ENCODE results near the gene NFIX.
A peak's percentile ranks its signal among the peaks of the same experiment; 100 is the strongest.

The NFIX gene

DNA sequence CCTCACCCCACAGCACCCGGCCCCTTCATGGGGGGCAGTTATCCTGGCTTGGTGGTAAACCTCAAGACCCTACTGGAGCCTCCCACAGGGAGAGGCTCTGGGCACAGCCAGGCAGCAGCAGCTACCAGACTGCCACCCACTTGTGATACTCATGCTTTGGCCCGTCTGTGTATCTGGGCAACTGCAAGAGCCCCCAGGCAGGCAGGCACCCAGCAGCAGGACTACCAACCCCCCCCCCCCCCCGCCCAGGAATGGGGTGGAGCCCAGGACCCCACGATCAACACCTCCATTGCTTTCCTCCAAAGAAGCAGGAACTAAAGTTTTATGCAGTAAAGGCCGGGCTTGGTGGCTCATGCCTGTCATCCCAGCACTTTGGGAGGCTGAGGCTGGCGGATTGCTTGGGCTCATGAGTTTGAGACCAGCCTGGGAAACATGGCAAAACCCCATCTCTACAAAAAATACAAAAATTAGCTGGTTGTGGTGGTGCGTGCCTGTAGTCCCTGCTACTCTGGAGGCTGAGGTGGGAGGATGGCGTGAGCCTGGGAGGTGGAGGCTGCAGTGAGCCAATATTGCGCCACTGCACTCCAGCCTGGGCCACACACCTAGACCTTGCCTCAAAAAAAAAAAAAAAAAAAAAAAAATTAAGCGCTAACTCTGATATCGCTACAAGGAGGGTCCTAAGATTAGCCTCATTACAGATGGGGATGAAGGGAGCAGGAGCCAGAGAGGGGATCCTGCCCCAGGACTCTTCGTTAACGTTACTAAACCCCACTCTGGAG is 108.5 kb downstream of the NFIX start:
- Histone ChIP-seq H3K36me3 (replicated peaks; ENCODE audit: low read depth, low read length) (peaks cover 21% of the 10 kb centered on the region), H2AFZ (ENCODE audit: low read depth, low read length) (no peak overlapping the region; the same call in 1 of the 2 replicates), H3K27ac (ENCODE audit: low read length) (peak overlapping the region; percentile 99), H3K4me3 (ENCODE audit: low read length) (peak overlapping the region; percentile 90), H3K27me3 (ENCODE audit: low read depth, low read length) (no peaks in the 10 kb centered on the region), H3K4me1 (ENCODE audit: low read length) (peaks cover 50% of the 10 kb centered on the region), H3K9me3 (ENCODE audit: insufficient read depth, low read length) (no peaks in the 10 kb centered on the region), H3K4me2 (ENCODE audit: low read length) (peak overlapping the region; percentile 100), H4K20me1 (ENCODE audit: insufficient read depth, low read length) (peaks cover 5% of the 10 kb centered on the region; the same call in 1 of the 2 replicates), H3K9ac (ENCODE audit: low read length) (peak overlapping the region; percentile 92), H3K79me2 (ENCODE audit: low read length) (peaks cover 15% of the 10 kb centered on the region)
- TF ChIP-seq EZH2phosphoT487 (IDR thresholded peaks at IDR 0.05; ENCODE audit: low read depth), result no peak
- TF ChIP-seq, protein P1, sequence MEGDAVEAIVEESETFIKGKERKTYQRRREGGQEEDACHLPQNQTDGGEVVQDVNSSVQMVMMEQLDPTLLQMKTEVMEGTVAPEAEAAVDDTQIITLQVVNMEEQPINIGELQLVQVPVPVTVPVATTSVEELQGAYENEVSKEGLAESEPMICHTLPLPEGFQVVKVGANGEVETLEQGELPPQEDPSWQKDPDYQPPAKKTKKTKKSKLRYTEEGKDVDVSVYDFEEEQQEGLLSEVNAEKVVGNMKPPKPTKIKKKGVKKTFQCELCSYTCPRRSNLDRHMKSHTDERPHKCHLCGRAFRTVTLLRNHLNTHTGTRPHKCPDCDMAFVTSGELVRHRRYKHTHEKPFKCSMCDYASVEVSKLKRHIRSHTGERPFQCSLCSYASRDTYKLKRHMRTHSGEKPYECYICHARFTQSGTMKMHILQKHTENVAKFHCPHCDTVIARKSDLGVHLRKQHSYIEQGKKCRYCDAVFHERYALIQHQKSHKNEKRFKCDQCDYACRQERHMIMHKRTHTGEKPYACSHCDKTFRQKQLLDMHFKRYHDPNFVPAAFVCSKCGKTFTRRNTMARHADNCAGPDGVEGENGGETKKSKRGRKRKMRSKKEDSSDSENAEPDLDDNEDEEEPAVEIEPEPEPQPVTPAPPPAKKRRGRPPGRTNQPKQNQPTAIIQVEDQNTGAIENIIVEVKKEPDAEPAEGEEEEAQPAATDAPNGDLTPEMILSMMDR (IDR thresholded peaks at IDR 0.05; ENCODE audit: low read depth, low read length), result no peak

DNA sequence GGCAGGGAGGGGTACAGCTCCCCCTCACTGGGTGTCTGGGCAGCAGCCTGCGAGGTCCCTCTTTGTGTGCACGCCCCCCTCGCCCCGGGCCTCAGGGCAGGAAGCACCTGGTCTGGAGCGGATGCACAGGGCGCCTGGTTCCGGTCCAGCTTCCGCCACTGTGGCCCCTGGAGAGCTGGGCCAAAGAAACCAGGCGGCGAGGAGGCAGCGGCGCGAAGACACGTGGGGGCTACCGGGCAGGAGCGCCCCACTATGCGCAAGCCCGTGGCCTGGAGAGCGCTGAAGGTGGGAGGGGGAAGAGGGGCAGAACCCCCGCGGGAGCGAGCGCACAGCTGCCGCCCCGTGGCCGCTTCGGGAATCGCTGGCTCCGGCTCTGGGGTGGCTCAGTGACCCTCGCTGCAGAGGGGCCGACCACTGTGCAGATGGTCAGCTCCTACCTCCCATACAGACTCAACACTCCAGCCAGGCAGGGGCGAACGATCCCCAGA is 109.1 kb downstream of the NFIX start:
- Histone ChIP-seq H3K9ac (ENCODE audit: low read length) (peak overlapping the region; percentile 69), H3K36me3 (replicated peaks; ENCODE audit: low read depth, low read length) (peaks cover 18% of the 10 kb centered on the region), H3K27me3 (ENCODE audit: low read depth, low read length) (no peaks in the 10 kb centered on the region), H3K27ac (ENCODE audit: low read length) (peak overlapping the region; percentile 99), H3K4me2 (ENCODE audit: low read length) (peak overlapping the region; percentile 100), H2AFZ (ENCODE audit: low read depth, low read length) (peak overlapping the region; percentile 72), H4K20me1 (ENCODE audit: insufficient read depth, low read length) (peaks cover 5% of the 10 kb centered on the region; the same call in 1 of the 2 replicates), H3K4me3 (ENCODE audit: low read length) (peak overlapping the region; percentile 76), H3K9me3 (ENCODE audit: insufficient read depth, low read length) (no peaks in the 10 kb centered on the region), H3K79me2 (ENCODE audit: low read length) (peaks cover 15% of the 10 kb centered on the region), H3K4me1 (ENCODE audit: low read length) (peaks cover 50% of the 10 kb centered on the region)
- TF ChIP-seq, protein P1 (IDR thresholded peaks at IDR 0.05; ENCODE audit: low read depth, low read length), result peak; percentile 91
- TF ChIP-seq EZH2phosphoT487 (IDR thresholded peaks at IDR 0.05; ENCODE audit: low read depth), result no peak

DNA sequence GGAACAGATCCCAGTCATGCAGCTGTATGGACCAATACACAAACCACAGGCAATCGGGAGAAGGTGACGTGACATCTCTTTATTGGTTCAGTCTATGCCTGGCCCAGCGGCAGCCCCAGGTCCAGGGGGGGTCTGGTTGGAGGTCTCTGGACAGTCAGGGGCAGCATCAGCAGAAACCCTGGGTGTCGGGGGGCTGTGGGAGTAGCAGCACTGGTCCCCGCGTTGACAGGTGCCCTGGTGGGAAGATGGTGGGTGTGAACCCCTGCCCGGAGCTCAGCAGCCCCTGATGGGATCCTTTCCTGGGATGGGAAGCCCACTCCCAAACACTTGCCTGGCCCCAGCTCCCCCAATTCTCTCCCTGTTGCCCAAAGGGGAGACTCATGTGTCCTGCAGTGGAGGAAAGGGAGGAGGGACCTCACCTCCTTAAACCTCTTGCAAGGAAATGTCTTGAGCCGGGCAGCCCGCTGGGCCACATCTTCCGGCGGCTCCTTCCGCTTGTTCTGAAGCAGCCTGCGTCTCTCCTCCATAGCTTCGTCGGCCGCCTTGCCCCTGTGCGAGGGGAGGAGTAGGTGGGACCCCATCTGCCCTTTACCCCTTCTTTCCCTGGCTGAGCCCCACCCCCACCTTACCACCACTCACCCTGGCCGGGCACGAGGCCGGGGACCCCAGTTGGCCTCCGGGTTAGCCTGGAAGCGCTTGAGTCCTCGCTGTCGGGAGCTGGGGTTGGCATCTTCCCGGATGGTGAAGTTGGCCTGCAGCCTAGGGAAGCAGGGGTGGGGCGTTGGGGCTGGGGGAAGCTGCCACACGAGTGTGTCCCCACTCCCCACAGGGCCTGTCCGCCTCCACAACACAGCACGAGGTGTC is 109.8 kb downstream of the NFIX start:
- Histone ChIP-seq H3K27ac (ENCODE audit: low read length) (peak overlapping the region; percentile 99), H2AFZ (ENCODE audit: low read depth, low read length) (peak overlapping the region; percentile 72), H3K79me2 (ENCODE audit: low read length) (peaks cover 15% of the 10 kb centered on the region), H3K4me2 (ENCODE audit: low read length) (peak overlapping the region; percentile 100), H3K4me1 (ENCODE audit: low read length) (peaks cover 45% of the 10 kb centered on the region), H3K27me3 (ENCODE audit: low read depth, low read length) (no peaks in the 10 kb centered on the region), H3K4me3 (ENCODE audit: low read length) (peak overlapping the region; percentile 76), H3K9ac (ENCODE audit: low read length) (peak overlapping the region; percentile 69), H3K36me3 (replicated peaks; ENCODE audit: low read depth, low read length) (peaks cover 12% of the 10 kb centered on the region), H4K20me1 (ENCODE audit: insufficient read depth, low read length) (peaks cover 5% of the 10 kb centered on the region; the same call in 1 of the 2 replicates), H3K9me3 (ENCODE audit: insufficient read depth, low read length) (no peaks in the 10 kb centered on the region)
- TF ChIP-seq, protein P1 (IDR thresholded peaks at IDR 0.05; ENCODE audit: low read depth, low read length), result no peak
- no peak for TF ChIP-seq EZH2phosphoT487 (IDR thresholded peaks at IDR 0.05; ENCODE audit: low read depth)

Data from OCI-LY3 (cell line).